Measurements from ENCODE around the gene TFPI.
"Not testable (repeated sequence)": the region's sequence is repeated elsewhere in the genome, so short reads cannot be mapped to it uniquely, and the experiment has no call there.

The TFPI gene

DNA sequence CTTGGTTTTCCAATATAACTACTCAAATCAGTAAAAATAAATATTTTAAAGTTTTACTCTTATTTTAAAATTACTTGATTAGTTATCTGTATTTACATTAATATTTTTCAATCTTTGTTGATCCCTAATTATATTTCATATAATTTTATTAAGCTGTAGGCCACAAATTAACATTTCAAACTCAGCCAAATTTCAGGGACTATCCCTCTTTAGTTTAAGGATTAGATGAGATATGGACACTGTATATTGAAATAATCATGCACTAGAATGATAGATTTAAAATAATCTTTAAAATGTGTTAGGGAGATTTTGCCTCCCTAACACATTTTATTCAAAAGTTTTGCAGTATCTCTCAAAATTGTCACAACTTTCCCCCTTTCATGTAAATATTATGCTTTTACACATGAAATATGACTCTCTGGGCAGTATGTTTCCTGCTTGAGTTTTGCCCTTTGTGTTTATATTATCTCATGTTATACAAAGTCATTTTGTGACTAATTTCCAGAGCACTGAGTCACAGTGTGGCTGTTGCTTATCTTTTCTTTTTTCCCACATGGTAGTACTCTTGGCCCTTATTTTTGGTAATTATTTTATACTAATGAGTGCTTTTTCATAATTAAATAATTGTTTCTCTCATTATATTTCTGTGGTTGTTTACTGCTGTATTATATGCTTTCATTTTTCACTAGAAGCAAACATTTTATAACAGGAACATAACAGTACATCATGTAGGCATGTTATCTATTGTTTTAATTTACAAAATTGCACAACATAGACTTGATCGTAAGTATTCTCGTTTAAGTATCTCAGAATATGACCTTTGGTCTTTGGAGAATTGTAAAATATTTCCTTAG, 1.2 kb downstream of the TFPI start:
- peak; percentile 67 for DNase-seq (ENCODE audit: low spot score)

DNA sequence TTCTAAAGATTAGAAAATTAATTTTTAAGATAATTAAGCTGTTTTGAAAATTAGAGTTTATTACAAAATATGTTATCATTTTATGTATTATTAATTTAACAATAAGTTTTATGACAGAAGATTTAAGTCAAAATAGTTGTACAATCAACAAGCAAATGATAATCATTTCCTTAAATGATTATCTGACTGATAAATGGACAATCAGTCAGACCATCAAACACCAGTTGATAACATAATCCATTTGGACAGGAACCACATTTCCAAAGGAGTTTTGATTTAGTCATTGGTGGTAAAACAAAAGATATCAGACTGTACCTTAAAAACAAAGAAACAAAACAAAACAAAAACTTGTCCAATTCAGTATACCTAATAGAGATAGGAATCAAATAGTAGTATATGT, 1.9 kb downstream of the TFPI start:
- DNase-seq (ENCODE audit: low spot score) = no peak

DNA sequence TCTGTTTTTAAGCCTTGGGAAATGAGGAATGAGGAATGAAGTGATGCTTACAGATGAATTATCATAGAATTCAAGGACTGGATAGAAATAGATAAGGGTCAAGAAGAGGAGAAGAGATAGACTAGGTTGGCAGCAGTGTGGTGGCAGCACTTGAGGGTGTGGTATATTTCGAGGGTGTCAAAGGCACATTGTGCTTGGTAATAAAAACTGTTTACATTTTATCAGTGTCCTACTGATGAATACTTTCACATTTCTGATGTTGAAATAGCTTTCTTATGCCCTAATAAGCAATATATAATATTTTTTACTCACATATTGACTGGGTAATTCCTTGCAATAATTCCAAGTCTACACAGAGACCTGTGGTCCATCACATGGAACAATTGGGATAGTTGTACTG, 3.4 kb downstream of the TFPI start:
- peak; percentile 42 for DNase-seq (ENCODE audit: low spot score)

DNA sequence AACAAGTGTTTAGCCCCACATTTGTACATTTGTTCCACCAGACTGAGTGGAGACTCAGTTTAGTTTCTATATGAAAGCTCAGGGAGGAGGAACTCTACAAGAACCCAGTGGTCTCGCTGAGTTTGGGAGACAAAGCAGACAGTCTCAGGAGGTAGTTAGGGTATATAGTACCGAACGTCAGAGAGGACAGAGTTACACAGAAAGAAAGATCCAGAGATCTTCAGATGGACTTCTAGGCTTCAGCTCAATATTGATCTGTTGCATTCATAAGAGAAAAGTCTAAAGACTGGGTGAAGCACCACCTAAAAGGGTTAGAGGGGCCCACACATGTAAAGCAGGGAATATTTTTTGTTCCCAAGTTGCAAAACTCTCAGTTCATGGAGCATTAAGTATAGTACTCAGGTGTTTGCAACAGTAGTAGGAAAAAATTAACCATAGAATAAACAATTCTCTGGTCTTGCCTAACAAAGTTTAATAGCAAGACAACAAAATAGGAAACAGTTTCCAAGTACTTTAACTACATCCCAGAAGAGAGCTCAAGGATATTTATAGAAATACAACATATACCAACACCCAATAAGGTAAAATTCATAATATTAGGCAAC, 4.2 kb downstream of the TFPI start:
- DNase-seq (ENCODE audit: low spot score) = no peak

DNA sequence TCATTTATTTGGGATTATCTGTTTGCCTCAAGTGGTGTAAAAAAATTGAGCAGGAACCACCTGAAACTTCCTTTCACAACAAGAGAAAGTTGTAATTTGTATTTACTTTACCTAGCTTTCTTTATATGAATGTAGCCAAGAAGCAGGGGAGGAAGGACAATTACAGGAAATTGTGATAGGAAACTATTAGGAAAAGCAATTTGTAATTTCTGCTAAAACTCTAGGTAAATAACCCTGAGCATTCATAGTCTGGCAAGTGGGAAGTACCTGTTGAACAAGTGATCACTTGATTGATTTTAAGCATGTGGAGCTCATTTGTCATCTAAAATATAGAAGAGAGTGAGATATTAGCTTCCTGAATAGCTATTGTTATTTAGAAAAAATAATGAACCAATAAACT, 5.0 kb downstream of the TFPI start:
- no peak for DNase-seq (ENCODE audit: low spot score)

DNA sequence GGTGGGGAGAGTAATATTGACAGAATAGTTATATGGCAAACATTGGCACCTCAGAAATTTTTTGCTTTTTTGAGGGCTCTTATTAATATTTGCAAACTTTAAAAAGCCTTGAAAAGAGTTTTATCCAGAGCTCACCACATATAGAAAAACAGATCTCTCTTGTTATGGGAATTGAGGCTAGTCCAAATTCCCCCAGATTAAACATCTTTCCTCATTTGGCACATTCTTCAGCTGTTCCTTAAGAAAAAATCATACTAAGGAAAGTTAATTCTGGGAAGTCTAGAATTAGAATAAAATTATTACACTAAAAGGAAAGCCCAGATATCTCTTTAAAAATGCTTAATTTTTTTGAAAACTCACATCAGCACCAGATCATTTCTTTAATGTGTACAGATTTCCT, 5.6 kb downstream of the TFPI start:
- DNase-seq (ENCODE audit: low spot score) = no peak

DNA sequence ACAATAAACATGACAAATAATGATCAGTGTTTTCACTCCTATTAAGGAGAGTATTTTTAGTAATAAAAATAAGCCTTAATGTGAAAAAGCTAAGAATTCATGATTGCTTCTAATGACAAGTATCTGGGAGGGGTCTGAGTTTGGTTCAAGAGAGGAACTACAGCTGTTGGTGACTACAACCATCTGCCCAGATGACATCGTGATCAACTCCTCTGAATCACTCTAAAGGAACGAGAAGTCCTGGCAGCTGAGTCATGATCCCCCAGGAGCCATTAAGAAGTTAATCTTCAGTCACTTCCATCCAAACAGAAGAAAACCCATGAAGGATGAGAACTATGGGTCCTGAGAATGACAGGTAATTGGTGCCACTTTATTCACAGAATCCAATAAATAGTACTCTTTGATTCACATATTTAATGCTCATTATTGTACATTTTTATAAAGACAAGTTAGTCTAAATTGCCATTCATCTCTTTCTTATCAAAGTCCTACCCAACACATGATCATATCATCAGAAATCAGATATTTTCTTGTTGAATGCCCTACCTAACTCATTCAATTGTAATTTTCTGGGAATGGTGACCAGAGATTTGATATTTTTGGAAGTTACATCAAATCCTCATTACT, 6.8 kb downstream of the TFPI start:
- DNase-seq (ENCODE audit: low spot score) = peak; percentile 44

DNA sequence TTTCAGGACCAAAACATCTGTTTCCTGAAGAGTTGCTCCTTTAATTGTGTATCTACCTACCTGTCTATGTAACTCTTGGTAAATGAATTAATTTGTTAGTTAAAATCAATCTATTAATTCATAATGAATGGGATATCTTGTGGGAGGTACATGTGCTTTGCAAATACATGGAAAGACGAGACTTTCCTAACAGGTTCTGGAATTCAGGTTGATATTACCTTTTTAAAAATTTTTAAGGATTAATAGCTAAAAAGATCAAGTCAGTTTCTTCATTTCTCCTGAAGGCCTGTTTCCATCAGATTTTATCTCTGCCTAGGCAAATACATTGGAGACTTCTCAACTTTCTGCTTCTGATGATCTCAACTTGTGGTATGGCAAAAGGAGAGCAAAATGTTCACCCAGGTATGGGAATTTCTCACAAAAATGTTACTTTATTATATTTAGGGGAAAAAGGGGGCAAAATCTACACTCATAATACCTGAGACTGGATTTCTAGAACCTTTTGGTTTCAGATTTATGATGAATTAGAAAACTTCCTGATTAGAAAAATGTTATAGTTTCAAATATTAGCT, 7.4 kb downstream of the TFPI start:
- no peak for DNase-seq (ENCODE audit: low spot score)

DNA sequence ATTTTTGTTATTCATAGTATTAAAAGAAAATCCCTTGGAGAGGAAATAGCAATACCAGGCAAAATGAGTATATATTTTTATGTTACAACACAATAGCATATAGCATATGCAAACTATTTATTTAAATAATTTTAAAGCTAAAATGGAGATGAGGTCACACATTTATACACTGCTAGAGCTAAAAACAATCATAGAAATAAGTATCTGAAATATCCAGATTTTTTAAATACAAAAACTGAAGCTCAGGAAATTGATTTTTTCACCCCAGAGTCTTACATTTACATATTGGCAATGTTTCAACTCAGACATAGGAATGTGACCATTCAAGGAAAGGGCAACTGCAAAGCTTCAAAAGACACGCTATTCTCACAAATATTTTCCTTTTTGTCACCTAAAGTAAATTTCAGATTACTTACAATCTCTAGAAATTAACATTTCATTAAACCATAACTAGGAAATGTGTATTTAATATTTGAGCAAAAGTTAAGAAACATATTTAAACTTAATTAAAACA, 8.9 kb downstream of the TFPI start:
- no peak for DNase-seq (ENCODE audit: low spot score)

DNA sequence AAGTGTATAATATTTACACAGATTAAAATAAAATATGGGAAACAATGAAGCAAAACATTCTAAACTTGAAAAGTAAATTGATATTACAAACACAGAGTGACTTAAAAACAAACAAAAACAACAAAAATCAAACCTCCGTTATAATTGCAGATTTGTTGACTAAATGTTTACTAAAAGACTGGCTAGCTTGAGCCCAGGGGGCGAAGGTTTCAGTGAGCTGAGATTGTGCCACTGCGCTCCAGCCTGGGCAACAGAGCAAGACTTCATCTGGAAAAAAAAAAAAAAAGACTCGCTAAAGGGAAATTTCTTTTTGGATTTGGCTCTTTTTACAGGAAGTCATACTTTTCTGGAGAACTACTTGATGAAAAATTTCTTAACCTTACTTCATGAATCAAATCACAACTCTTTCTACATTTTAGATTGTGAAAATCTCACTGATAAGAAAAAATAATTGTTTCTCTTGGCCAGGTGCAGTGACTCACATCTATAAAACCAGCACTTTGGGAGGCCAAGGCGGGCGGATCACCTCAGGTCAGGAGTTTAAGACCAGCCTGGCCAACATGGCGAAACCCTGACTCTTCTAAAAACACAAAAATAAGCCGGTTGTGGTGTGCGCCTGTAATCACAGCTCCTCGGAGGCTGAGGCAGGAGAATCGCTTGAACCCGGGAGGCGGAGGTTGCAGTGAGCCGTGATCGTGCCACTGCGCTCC, 9.7 kb downstream of the TFPI start:
- no peak for DNase-seq (ENCODE audit: low spot score)

DNA sequence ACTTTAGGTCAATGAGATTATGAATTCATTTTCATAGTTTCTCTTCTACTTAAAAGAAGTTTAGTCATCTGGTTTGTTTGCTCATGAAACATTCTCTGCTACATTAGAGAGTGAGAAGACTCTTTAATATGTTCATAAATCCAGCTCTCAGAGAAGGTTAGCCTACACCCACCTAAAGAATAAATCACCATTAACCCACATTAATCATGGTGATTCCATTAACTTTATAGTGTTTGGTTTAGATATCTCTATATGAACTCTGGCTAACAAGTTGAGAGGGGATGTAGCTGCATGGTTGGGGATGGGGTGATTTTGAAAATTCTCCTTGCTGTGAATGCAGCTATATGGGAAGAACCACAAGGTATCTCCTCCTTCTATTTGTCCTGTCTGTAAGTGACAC, 10.7 kb downstream of the TFPI start:
- no peak for DNase-seq (ENCODE audit: low spot score)

DNA sequence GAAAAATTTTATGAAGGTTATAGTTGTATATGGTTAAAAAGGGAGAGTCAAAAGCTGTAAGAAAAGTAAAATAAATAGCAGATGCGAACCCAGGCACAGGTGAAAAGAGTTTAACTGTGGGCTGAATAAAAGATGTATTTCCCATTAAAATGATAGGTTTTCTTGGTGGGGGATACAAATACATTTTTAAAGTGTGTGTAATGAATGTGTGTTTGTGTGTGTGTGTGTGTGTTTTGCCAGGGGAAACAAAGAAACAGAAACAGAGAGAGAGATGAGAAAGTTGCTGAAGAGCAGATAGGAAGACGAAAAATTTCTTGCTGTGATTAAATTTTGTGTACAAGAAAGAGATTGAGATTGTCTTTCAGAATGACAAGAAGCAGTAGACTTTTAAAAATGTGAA, 12.1 kb downstream of the TFPI start:
- no peak for DNase-seq (ENCODE audit: low spot score)

DNA sequence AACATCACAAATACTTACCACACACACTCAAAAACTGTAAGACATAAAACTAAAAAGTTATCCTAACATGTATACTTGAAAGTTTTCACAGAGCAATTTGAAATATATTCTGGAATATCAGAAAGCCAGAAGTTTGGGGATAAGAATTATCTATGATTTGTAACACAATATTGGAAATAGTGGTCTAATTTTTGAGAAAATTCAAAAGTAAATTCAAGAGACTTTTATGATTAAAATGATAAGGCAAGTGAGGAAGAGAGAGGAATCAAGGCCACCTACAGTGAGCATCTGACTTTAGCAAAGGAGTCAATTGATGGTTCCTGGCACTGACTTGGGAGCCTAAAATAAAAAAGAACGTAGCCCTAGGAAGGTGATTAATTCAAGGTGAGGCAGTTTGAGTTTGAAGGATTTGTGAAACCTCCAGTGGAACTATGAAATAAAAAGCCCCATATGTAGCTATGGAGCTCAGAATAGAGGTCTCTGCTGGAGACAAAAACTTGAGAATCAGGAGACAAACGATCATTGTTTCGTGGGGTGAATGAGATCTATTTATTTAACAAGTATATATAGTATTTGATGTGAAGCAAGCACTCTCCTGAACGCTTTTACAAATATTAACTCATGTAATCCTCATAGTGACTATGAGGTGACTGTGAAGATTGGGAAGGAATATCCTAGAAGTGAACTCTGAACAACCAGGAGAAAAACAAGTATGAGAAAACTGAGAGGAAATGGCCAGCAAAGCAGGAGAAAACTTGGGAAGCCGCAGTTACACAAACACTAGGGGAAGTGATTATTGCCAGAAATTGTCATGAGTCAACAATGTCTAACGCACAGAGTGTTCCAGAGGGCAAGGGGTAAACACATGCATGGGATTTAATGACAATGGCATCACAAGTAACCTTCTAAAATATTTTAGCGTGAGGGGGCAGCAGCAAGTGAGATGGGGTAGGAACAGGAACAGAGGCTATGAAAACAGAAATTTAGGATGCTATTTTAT, 12.8 kb downstream of the TFPI start:
- DNase-seq (ENCODE audit: low spot score) = no peak

DNA sequence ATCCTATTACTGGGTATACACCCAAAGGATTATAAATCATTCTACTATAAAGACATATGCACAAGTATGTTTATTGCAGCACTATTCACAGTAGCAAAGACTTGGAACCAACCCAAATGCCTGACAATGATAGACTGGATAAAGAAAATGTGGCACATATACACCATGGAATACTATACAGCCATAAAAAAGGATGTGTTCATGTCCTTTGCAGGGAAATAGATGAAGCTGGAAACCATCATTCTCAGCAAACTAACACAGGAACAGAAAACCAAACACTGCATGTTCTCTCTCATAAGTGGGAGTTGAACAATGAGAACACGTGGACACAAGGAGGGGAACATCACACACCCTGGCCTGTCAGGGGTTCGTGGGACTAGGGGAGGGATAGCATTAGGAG, 16.0 kb downstream of the TFPI start:
- DNase-seq (ENCODE audit: low spot score) = not testable (repeated sequence)

DNA sequence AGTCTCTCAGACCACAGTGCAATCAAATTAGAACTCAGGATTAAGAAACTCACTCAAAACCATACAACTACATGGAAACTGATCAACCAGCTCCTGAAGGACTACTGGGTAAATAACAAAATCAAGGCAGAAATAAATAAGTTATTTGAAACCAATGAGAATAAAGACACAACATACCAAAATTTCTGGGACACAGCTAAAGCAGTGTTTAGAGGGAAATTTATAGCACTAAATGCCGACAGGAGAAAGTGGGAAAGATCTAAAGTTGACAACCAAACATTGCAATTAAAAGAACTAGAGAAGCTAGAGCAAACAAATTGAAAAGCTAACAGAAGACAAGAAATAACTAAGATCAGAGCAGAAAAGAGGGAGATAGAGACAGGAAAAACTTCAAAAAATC, 18.9 kb downstream of the TFPI start:
- not testable (repeated sequence) for DNase-seq (ENCODE audit: low spot score)

DNA sequence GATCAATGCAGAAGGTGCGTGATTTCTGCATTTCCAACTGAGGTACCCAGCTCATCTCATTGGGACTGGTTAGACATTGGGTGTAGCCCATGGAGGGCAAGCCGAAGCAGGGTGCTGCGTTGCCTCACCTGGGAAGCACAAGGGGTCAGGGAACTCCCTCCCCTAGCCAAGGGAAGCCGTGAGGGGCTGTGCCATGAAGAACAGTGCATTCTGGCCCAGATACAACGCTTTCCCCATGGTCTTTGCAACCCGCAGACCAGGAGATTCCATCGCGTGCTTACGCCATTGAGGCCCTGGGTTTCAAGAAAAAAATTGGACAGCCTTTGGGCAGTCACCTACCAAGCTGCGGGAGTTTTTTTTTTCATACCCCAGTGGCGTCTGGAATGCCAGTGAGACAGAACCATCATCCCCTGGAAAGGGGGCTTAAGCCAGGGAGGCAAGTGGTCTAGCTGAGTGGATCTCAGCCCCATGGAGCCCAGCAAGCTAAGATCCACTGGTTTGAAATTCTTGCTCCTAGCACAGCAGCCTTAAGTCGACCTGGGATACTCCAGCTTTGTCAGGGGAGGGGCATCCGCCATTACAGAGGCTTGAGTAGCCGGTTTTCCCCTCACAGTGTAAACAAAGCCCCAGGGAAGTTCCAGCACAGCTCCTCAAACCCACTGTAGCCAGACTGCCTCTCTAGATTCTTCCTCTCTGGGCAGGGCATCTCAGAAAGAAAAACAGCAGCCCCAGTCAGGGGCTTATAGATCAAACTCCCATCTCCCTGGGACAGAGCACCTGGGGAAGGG, 21.7 kb downstream of the TFPI start:
- DNase-seq (ENCODE audit: low spot score) = no peak

DNA sequence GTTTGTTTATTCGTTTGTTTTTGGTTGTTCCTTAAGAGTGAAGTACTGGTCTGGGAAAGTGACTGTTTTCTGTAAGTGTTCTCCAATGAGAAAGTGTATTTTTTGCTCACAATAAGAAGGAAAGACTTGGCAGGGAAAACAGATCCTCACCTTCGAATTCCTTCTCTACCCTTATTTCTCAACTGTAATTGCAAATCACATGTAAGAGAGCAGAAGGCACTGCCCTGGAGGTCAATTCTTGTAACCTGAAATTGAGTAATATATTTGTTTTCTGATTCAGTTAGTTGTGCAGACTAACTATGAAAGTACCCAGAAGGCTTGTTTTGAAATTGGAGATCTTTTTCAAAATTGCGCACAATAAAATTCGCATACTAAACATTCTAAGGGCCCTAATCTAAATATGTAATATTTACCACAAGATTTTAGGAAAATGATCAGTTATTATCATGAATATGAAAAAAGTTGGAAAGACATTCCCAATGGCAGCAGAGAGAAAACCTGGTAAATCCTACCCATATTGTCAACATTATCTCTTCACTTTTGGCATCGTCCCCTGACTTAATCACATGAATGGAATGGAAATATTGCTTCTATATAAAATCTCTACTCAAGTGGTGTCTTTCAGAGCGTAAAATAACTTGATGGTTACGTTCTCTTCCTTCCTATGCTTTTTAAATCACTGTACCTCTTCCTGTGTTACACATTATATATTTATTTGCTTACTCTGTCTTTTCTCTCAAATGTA, 24.1 kb downstream of the TFPI start:
- no peak for DNase-seq (ENCODE audit: low spot score)

DNA sequence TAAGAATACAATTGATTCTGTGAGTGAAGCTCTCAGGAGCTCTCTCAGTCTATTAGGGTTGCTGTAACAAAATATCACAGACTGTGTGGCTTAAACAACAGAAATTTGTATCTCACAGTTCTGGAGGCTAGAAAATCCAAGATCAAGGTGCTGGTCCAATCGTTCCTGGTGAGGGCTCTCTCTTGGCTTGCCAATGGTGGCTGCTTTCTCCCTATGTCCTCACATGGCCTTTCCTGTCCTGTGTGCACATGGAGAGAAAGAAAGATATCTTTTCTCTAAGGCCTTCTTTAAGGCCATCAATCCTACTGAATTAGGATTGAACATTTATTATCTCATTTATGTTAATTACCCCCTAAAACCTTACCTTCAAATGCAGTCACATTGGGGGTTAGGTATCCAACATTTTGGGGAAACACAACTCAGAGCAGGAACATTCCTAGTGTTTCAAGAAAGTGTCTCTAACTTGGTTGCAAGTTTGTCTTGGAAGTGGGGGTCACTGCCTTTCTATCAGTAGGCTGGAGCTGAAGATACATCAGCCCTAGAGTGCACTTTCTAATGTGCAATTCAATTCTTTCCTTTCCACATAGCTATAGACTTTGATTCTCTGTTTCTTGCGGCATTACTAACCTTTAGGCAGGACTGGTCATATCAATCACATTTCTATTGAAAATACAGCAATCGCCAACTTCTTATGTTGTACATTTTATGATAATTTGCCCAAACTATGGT, 24.8 kb downstream of the TFPI start:
- no peak for DNase-seq (ENCODE audit: low spot score)

DNA sequence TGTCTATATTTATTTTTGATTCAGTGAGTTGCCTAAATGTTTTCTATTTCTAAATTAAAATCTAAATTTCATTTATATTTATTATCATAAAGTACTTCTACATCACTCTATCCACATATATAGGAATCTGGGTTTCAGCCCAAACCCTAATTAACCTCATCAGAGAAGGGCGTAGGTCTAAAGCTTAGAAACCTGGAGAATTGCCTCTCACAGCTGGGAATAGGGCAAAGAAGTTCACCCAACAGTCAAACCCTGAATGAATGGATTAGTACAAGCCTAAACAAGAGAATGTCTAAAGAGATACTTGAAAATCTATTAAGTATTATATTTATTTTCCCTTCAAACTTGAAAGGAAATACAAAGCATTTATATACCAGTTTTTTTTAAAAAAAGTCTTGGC, 26.2 kb downstream of the TFPI start:
- no peak for DNase-seq (ENCODE audit: low spot score)
